ENCODE data around the gene BUD31.
A peak's percentile ranks its signal among the peaks of the same experiment; 100 is the strongest.
"Not testable (repeated sequence)": the region's sequence is repeated elsewhere in the genome, so short reads cannot be mapped to it uniquely, and the experiment has no call there.

Gene BUD31

GRCh38 chr7:99373091-99374066, 35.4 kb upstream of the BUD31 start:
- no peaks in the 10 kb centered on the region for H3K27me3 ChIP-seq (ENCODE audit: control insufficient read depth, insufficient read depth, low read length)
- H3K9me3 ChIP-seq (ENCODE audit: control insufficient read depth, insufficient read depth, low read length) = no peaks in the 10 kb centered on the region
- peak overlapping the region; percentile 80 for H3K4me3 ChIP-seq (ENCODE audit: low read depth, low read length)
- H3K4me1 ChIP-seq (ENCODE audit: control insufficient read depth, insufficient read depth, low read length) = peaks cover 3% of the 10 kb centered on the region
- peak overlapping the region; percentile 73 for H3K9ac ChIP-seq (ENCODE audit: low read depth, low read length)
- H3K36me3 ChIP-seq (ENCODE audit: control insufficient read depth, insufficient read depth, low read length) = no peaks in the 10 kb centered on the region

- H3K9me3 ChIP-seq (ENCODE audit: control insufficient read depth, insufficient read depth, low read length) = no peaks in the 10 kb centered on the region
- peaks cover 3% of the 10 kb centered on the region for H3K4me1 ChIP-seq (ENCODE audit: control insufficient read depth, insufficient read depth, low read length)
- H3K27me3 ChIP-seq (ENCODE audit: control insufficient read depth, insufficient read depth, low read length) = no peaks in the 10 kb centered on the region
- H3K36me3 ChIP-seq (ENCODE audit: control insufficient read depth, insufficient read depth, low read length) = no peaks in the 10 kb centered on the region
- peak within 1 kb of the TSS; percentile 80 for H3K4me3 ChIP-seq (ENCODE audit: low read depth, low read length)
- peak within 1 kb of the TSS; percentile 73 for H3K9ac ChIP-seq (ENCODE audit: low read depth, low read length)
These were observed 34.4 kb upstream of the BUD31 start, which contains the start of gene ARPC1B for GRCh38 chr7:99374111-99375064. Gene ARPC1B, plus strand, starts transcription at chr7:99374730. Its CDS starts 10,985 bp downstream, at chr7:99385715.

- H3K4me1 ChIP-seq (ENCODE audit: control insufficient read depth, insufficient read depth, low read length) = peaks cover 6% of the 10 kb centered on the region
- no peaks in the 10 kb centered on the region for H3K36me3 ChIP-seq (ENCODE audit: control insufficient read depth, insufficient read depth, low read length)
- peak overlapping the region; percentile 46 for H3K4me3 ChIP-seq (ENCODE audit: low read depth, low read length)
- no peaks in the 10 kb centered on the region for H3K27me3 ChIP-seq (ENCODE audit: control insufficient read depth, insufficient read depth, low read length)
- no peak overlapping the region for H3K9ac ChIP-seq (ENCODE audit: low read depth, low read length)
- no peaks in the 10 kb centered on the region for H3K9me3 ChIP-seq (ENCODE audit: control insufficient read depth, insufficient read depth, low read length)
These were observed 33.5 kb upstream of the BUD31 start for GRCh38 chr7:99375070-99375807.

GRCh38 chr7:99379043-99379577, 29.7 kb upstream of the BUD31 start:
- H3K4me1 ChIP-seq (ENCODE audit: control insufficient read depth, insufficient read depth, low read length) = peaks cover 8% of the 10 kb centered on the region
- no peaks in the 10 kb centered on the region for H3K36me3 ChIP-seq (ENCODE audit: control insufficient read depth, insufficient read depth, low read length)
- H3K9me3 ChIP-seq (ENCODE audit: control insufficient read depth, insufficient read depth, low read length) = no peaks in the 10 kb centered on the region
- H3K4me3 ChIP-seq (ENCODE audit: low read depth, low read length) = no peak overlapping the region
- no peaks in the 10 kb centered on the region for H3K27me3 ChIP-seq (ENCODE audit: control insufficient read depth, insufficient read depth, low read length)
- no peak overlapping the region for H3K9ac ChIP-seq (ENCODE audit: low read depth, low read length)

- not testable (repeated sequence) for H3K36me3 ChIP-seq (ENCODE audit: control insufficient read depth, insufficient read depth, low read length); H3K4me1 ChIP-seq (ENCODE audit: control insufficient read depth, insufficient read depth, low read length); H3K9me3 ChIP-seq (ENCODE audit: control insufficient read depth, insufficient read depth, low read length); H3K4me3 ChIP-seq (ENCODE audit: low read depth, low read length); H3K27me3 ChIP-seq (ENCODE audit: control insufficient read depth, insufficient read depth, low read length)
- peak overlapping the region; percentile 24 for H3K9ac ChIP-seq (ENCODE audit: low read depth, low read length)
These were observed 29.1 kb upstream of the BUD31 start for GRCh38 chr7:99379693-99380031.

GRCh38 chr7:99380032-99380822, 28.5 kb upstream of the BUD31 start:
- no peaks in the 10 kb centered on the region for H3K36me3 ChIP-seq (ENCODE audit: control insufficient read depth, insufficient read depth, low read length)
- H3K4me1 ChIP-seq (ENCODE audit: control insufficient read depth, insufficient read depth, low read length) = peaks cover 8% of the 10 kb centered on the region
- H3K9me3 ChIP-seq (ENCODE audit: control insufficient read depth, insufficient read depth, low read length) = no peaks in the 10 kb centered on the region
- H3K4me3 ChIP-seq (ENCODE audit: low read depth, low read length) = no peak overlapping the region
- H3K27me3 ChIP-seq (ENCODE audit: control insufficient read depth, insufficient read depth, low read length) = no peaks in the 10 kb centered on the region
- H3K9ac ChIP-seq (ENCODE audit: low read depth, low read length) = no peak overlapping the region

GRCh38 chr7:99380823-99381663, 27.7 kb upstream of the BUD31 start:
- H3K4me1 ChIP-seq (ENCODE audit: control insufficient read depth, insufficient read depth, low read length) = peaks cover 8% of the 10 kb centered on the region
- H3K9me3 ChIP-seq (ENCODE audit: control insufficient read depth, insufficient read depth, low read length) = no peaks in the 10 kb centered on the region
- H3K9ac ChIP-seq (ENCODE audit: low read depth, low read length) = peak overlapping the region; percentile 16
- no peaks in the 10 kb centered on the region for H3K27me3 ChIP-seq (ENCODE audit: control insufficient read depth, insufficient read depth, low read length)
- H3K4me3 ChIP-seq (ENCODE audit: low read depth, low read length) = no peak overlapping the region
- peaks cover 4% of the 10 kb centered on the region for H3K36me3 ChIP-seq (ENCODE audit: control insufficient read depth, insufficient read depth, low read length)

GRCh38 chr7:99381664-99382075, 27.1 kb upstream of the BUD31 start:
- Histone ChIP-seq H3K9ac (ENCODE audit: low read depth, low read length) (no peak overlapping the region), H3K36me3 (ENCODE audit: control insufficient read depth, insufficient read depth, low read length) (peaks cover 7% of the 10 kb centered on the region), H3K4me1 (ENCODE audit: control insufficient read depth, insufficient read depth, low read length) (peaks cover 8% of the 10 kb centered on the region), H3K4me3 (ENCODE audit: low read depth, low read length) (no peak overlapping the region), H3K27me3 (ENCODE audit: control insufficient read depth, insufficient read depth, low read length) (no peaks in the 10 kb centered on the region), H3K9me3 (ENCODE audit: control insufficient read depth, insufficient read depth, low read length) (no peaks in the 10 kb centered on the region)

GRCh38 chr7:99383203-99383602, 25.6 kb upstream of the BUD31 start:
- H3K9me3 ChIP-seq (ENCODE audit: control insufficient read depth, insufficient read depth, low read length) = no peaks in the 10 kb centered on the region
- no peak overlapping the region for H3K4me3 ChIP-seq (ENCODE audit: low read depth, low read length)
- peaks cover 14% of the 10 kb centered on the region for H3K36me3 ChIP-seq (ENCODE audit: control insufficient read depth, insufficient read depth, low read length)
- H3K9ac ChIP-seq (ENCODE audit: low read depth, low read length) = no peak overlapping the region
- H3K4me1 ChIP-seq (ENCODE audit: control insufficient read depth, insufficient read depth, low read length) = peaks cover 8% of the 10 kb centered on the region
- H3K27me3 ChIP-seq (ENCODE audit: control insufficient read depth, insufficient read depth, low read length) = no peaks in the 10 kb centered on the region

- peaks cover 8% of the 10 kb centered on the region for H3K4me1 ChIP-seq (ENCODE audit: control insufficient read depth, insufficient read depth, low read length)
- no peak overlapping the region for H3K4me3 ChIP-seq (ENCODE audit: low read depth, low read length)
- H3K9ac ChIP-seq (ENCODE audit: low read depth, low read length) = no peak overlapping the region
- H3K9me3 ChIP-seq (ENCODE audit: control insufficient read depth, insufficient read depth, low read length) = no peaks in the 10 kb centered on the region
- H3K27me3 ChIP-seq (ENCODE audit: control insufficient read depth, insufficient read depth, low read length) = no peaks in the 10 kb centered on the region
- peaks cover 17% of the 10 kb centered on the region for H3K36me3 ChIP-seq (ENCODE audit: control insufficient read depth, insufficient read depth, low read length)
These were observed 24.9 kb upstream of the BUD31 start for GRCh38 chr7:99383791-99384370.
